ENCODE data around the gene TPK1.

The TPK1 gene

DNA sequence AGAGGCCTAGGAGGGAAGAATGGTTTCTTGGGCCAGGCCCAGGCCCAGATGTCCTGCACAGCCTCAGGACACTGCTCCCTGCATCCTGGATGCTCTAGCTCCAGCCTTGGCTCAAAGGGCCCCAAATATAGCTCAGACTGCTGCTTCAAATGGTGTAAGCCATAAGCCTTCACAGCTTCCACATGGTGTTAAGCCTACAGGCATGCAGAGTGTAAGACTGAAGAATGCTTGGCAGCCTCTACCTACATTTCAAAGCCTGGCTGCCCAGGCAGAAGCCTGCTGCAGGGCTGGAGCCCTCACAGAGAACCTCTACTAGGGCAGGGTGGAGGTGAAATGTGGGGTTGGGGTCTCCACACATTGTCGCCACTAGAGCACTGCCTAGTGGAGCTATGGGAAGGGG, 118.1 kb downstream of the TPK1 start:
- FAIRE-seq, result no peak

DNA sequence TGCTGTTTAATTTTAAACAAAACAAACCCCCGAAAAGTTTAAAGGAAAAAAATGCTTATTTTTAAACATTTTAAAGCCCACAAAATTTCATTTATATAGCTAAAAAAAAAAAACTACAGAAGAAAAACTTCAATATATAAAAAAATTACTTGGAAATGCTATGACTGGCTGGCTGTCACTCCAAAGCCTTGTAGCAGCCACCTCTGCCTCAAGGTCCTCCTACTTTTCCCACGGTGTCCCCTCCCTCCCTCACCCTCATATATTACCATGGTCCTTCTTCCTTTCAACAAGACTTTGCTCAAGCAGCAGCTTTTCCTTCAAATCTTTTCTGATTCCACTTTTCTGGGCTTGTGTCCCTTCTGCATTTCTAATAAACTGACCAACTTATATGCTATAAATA, 122.0 kb downstream of the TPK1 start:
- FAIRE-seq, result no peak

DNA sequence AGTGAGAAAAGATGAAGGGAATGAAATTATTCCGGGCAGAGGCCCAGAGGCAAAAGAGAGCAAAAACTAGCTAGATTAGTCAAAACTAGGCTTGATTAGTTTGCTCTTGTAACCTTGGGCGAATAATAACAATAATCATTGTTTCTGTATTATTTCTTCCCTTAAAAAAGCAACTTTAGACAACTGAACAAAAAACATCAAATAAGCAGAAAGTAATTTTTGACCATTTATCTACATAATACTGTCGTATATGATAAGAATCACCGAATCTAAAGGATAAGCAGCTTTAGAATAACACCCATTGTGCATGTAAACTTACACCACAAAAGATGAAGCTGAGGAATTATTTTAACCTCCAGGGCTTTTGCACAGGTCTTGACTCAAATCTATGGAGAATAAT, 125.1 kb downstream of the TPK1 start:
- no peak for FAIRE-seq

DNA sequence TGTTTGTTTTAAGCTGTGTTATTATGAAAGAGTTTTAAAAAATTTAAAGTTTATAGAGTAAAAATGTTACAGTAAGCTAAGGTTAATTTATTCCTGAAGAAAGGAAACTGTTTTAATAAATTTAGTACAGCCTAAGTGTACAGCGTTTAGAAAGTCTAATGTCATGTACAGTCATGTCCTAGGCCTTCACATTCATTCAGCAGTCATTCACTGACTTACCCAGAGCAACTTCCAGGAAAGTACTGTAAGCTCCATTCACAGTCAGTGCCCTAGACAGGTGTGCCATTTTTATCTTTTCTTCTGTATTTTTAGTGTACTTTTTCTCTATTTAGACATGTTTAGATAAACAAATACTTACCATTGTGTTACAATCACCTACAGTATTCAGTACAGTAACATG, 126.8 kb downstream of the TPK1 start:
- no peak for FAIRE-seq

DNA sequence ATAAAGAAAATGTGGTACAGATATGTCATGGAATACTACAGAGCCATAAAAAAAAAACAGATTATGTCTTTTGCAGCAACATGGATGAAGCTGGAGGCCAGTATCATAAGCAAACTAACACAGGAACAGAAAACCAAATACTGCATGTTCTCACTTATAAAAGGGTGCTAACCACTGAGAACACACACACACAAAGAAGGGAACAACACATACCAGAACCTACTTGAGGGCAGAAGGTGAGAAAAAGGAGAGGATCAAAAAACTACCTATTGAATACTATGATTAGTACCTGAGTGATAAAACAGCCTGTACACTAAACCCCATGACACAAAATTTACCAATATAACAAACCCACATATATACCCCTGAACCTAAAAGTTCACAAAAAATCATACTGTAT, 144.6 kb downstream of the TPK1 start:
- no peak for FAIRE-seq

DNA sequence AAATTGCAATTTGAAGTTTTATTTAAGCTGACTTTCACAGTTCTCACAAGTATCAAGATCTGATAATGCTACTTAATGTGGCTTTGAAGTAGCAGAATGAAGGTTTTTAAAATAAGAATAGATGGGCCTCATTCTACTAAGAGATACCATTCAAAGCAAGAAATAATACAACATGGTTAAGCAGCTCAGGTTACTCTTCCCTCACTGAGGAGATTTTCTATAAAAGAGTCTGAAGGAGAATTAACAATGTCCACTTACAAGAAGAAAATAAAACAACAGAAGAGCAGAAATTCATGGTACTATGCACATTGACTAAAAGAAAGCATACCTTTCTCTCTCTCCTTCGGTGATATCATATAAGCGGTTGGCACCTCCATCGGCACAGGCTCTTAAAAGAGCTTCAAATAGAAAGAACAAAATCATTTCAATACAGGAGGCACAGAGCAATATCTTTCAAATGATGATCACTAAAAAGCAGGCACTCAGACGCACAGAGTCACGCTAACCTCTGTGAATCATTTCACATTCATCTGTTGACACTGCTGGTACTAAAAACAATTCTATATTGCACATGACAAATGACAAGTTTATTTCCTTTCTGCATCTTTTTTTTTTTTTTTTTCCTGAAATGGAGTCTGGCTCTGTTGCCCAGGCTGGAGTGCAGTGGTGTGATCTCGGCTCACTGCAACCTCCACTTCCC, 153.1 kb downstream of the TPK1 start:
- FAIRE-seq, result no peak

DNA sequence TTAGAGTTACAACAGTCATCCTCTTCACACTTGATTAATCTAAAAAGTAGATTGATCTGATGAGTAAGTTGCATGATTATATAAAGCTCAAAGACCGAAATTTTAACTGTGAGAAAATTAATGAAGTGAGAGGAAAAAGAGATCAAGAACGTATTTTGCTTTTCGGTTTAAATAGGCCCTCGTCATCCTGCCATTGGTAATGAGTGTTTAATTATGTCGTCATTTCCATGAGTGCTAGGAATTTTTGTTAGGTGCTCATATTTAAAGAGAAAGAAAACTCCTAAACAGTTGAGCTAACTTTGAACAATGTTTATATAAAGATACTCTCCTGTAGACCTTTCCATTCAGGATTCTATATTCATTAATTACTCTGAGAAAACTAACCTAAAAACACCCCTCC, 159.4 kb downstream of the TPK1 start:
- no peak for FAIRE-seq

DNA sequence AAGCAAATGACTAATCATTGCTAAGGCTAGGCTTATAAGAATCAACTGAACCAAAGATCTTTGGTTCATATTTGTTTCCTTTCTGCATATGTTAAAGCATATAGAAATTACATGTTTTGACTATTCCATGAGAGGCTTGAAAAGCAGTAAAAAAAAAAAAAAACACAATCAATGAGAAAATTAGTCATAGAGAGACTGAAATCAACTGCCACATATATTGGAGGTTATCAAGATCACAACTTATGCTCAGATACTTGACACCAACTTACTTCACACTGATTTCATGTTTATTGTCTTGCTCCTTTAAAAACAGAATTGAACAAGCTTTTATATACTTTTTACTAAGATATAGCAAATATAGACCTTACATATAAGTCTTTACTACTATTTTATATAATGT, 161.3 kb downstream of the TPK1 start:
- FAIRE-seq, result no peak

DNA sequence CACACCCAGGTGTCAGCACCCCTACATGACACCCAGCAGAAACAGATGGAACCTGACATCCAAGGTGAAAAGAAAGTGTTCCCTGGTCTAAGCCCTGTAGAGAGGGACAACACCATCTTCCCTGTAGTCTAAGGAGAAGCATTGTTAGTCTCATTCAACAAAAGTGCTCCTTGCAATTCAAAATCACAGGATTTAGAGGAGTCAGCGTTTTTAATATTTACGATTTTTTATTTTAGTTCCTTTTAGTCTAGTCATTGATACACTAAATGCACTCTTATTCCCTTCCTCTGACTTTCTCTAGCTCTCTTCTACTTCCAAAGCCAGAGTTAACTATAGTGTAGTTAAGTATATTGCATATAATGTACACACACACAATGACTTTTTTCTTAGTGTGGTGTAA, 163.0 kb downstream of the TPK1 start:
- no peak for FAIRE-seq

DNA sequence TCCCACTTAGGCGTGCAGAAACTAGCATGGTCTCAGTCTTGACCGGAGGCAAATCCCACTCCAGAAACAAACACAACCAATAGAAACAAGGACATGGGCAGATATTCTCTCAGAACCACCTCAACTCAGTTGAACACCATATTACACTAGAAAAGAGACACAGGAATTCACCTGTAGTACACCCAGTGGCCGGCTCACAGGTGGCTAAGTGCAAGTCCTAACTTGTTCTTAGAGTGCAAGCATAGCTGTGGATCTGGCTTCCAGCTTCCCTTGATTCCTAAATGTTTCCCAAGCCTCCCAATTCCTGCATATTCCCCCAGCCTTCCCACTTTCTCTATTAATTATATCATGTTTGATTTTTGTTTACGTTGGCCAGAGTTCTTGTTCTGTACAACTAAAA, 164.4 kb downstream of the TPK1 start:
- FAIRE-seq, result no peak

DNA sequence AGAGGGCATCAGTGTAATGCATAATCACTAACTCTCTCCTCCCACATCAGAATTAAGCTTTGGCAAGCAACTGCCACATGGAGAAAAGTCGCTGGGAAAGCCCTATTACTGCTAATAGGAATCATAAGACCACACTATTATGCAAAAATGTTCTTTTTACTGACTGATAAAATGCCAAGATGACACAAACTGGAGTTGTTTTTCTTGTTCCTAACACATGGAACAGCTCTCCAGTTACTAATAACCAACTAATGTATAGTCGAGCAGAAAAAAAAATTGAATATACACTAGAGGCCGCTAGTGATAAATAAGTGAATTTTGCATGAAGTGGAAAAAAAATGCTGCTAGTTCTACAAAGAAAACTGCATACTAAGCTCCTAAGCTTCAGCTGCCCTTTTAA, 165.6 kb downstream of the TPK1 start:
- no peak for FAIRE-seq

DNA sequence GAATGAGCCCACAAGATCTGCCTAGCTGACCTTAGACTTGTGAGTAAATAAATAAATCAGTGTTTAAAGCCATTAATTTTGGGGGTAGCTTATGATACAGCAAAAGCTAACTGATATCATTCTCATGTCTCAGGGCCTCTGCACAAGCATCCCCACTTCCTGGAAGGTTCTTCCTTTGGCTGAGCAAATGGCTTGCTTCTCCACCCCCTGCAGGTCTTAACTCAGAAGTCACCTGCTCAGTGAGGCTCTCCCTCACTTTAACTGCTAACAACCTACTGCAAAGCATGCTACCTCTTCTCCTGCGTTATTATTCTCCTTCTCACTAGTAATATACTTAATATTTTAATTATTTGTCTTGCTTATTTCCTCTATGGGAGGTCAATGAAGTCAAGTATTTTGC, 167.3 kb downstream of the TPK1 start:
- no peak for FAIRE-seq

DNA sequence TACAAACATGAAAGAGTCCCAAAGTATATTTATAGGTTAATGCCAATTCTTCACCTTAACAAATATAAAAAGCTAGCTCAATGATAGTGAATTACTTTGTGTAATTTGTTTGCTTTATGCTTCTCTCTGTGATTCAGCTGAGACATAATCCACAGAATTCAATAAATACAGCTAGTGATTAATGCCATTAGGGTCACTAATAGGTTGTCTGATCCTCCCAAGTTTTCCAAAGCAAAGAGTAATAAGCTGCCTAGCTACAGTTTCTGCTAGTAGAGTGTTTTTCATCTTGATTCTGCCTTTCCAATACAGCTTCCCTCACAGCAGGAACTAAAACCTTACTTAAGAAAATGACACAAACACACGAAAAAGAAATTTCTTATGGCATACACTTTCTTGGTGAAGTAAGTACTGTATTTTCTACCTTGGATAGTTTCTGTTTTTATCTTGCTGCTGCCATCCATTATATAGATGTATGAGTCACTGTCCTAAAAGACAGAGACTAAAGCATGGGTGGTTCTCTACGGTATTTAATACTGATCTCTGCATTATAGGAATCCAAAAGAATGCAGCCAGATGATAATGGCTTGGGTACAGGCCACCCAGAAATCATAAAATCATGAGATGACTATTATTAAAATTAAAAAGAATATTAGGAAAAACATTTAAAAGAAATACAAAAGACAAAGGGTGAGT, 170.0 kb downstream of the TPK1 start:
- no peak for FAIRE-seq

DNA sequence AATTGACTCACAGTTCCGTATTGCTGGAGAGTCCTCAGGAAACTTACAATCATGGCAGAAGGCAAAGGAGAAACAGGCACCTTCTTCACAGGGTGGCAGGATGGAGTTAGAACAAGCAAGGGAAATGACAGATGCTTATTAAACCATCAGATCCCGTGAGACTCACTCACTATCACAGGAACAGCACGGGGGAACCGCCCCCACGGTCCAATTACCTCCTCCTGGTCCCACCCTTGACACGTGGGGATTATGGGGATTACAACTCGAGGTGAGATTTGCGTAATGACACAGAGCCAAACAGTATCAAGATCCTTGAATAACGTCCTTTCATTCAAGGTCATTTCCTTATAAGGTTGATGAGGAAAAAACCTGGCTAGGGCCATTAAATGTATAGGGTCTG, 176.6 kb downstream of the TPK1 start:
- FAIRE-seq, result no peak

DNA sequence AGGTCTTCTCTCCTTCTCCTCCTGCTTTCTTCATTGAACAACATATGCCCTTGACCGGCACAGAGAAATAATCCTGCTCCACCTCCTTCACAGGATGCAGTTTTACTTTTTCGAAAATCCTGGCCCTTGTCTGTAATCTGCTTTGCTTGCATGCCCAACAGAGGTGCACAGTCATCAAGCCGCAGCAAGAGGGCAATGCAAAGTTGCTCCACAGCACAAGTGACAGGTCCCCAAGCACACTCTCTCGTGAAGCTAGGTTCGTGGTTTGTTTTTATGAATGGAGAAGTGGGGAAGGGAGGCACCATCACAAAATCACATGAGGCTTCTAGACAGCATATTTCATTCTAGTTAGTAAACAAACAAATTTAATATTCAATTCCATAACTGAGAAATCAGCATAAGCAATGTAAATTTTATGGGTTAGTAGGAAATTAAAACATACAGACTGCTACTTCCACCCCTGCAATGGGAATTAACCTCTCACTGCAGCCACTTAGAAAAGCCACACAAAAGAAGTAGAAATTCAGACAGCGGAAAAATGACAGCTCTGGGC, 178.8 kb downstream of the TPK1 start:
- FAIRE-seq, result no peak

DNA sequence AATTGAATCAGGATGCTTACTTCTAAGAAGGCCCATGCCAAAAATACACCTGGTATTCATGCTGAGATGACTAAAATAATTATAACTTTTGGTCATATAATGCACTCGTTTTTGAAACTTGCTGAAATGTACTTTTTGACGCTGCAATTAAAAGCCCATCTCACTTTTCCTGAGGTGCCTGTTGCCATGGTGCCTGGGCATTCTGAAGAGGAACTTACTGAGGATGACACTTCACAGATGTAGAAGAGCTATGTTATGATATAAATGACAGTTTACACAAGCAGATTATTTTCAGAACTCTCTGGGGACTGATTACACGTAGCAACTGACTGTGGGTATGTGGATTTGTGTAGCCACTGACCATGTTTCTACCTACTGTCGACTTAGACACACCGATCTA, 182.4 kb downstream of the TPK1 start:
- no peak for FAIRE-seq

DNA sequence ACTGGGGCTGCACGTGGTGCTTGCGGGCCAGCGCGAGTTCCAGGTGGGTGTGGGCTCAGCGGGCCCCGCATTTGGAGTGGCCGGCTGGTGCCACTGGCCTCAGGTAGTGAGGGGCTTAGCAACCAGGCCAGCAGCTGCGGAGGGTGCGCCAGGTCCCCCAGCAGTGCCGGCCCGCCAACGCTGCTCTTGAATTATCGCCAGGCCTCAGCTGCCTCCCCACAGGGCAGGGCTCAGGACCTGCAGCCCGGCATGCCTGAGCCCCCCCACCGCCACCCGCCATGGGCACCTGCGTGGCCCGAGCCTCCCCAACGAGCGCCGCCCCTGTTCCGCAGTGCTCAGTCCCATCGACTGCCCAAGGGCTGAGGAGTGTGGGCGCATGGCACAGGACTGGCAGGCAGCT, 185.4 kb downstream of the TPK1 start:
- FAIRE-seq, result no peak

DNA sequence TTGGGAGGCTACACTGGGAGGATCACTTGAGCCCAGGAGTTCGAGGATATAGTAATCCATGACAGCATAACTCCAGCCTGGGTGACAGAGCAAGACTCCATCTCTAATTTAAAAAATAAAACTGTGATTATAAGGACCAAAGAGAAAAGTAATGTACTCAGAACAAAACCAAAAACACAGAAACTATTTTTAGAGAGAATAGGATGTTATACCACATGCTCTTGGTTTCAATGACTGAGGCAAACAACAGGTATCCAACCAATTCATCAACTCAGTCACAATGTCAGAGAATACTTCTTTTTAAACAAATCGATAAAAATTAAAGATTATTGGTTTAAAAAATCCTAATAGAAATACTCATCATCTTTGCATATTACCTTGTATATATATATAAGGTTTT, 186.7 kb downstream of the TPK1 start:
- FAIRE-seq, result no peak

DNA sequence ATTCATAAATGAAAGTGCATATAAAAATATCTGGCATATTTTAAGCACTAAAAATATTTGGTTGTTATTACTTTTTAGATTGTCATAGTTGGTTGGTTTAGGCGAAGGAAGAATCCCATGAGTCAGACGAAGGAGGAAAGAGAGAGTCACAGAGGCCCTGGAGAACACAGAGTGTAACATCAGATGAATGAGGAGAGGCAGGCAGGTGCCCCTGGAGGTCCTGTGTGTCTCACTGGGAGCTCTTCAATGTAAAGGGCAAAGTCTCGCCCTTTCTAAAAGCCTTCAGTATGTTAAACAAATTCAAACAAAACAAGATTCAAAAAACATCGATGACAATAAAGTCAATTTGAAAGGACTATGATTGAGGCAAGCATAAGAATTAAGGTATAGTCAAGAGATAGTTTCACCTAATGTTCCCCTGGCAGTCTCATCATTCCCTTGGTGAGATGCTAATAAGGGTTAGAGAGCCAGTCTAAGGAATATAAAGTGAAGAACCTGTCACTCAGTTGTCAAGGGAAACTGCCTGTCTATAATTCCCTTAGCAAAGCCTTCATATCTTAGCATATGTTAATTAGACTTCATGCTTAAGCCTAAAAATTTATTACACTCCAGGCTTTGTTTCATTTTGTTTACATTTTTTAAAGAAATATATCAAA, 194.3 kb downstream of the TPK1 start:
- FAIRE-seq, result no peak

DNA sequence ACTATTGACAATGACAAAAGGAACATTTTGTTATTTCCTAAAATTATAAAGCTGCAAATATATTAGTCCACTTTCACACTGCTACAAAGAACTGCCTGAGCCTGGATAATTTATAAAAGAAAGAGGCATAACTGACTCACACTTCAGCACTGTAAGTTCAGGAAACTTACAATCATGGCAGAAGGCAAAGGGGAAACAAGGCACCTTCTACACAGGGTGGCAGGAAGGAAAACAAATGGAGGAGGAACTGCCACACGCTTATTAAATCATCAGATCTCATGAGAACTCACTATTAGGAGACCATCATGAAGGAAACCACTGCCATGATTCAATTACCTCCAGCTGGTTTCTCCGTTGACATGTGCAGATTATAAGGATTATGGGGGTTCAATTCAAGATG, 203.1 kb downstream of the TPK1 start:
- FAIRE-seq, result no peak

DNA sequence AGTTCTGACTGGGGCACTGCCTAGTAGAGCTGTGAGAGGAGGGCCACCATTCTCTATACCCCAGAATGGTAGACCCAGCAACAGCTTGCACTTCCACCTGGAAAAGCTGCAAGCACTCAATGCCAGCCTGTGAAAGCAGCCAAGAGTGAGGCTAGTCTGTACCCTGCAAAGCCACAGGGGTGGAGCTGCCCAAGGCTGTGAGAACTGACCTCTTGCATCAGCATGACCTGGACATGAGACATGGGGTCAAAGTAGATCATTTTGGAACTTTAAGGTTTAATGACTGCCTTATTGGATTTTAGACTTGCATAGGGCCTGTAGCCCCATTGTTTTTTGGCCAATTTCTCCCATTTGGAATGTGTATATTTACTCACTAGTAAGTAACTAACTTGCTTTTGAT, 206.3 kb downstream of the TPK1 start:
- FAIRE-seq, result no peak

DNA sequence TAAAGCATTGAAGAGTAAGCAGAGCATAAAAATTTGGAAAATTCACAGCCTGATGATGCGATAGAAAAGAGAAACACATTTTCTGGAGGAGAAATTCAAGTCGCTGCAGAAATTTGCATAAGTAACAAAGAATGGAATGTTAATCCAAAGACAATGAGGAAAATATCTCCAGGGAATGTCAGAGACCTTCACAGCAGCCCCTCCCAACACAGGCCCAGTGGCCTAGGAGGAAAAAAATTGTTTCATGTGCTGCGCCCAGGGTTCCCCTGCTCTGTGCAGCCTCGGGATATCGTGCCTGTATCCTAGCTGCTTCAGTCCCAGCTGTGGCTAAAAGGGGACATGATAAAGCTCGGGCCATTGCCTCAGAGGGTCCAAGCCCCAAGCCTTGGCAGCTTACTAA, 206.8 kb downstream of the TPK1 start:
- FAIRE-seq, result no peak

DNA sequence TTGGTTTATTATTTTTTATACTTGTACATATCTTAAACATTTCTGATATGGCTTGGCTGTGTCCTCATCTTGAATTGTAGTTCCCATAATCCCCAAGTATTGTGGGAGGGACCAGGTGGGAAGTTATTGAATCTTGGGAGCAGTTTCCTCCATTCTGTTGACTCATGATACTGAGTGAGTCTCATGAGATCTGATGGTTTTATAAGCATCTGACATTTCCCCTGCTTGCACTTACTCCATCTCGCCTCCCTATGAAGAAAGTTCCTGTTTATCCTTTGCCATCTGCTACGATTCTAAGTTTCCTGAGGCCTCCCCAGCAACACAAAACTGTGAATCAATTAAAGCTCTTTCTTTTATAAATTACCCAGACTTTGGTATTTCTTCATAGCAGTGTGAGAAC, 207.7 kb downstream of the TPK1 start:
- no peak for FAIRE-seq

DNA sequence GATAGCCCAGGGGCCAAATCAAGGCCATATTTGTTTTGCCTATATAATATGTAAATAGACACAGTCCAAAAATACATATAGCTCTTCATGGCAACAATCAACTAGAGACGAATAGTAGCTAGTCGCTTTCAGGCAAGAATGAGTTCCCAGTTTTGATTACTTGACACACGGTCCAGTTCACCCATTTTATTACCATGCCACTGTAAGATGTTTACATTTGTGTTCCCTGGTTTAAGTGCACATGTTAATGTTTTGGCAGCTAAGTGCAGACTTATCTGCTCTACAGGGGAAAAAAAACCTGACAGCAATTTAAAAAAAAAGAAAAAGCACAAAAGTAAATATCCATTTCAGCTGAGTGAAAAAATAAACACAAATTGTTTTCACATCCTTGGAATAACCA, 213.1 kb downstream of the TPK1 start:
- no peak for FAIRE-seq

All from G401.6 (cell line).